ENCODE measurements around the gene OR6K3. TPM values are rescaled to one million over a fixed set of nuclear protein-coding genes. Genes with fewer than 3 reads are reported as not detected.

Gene OR6K3, protein sequence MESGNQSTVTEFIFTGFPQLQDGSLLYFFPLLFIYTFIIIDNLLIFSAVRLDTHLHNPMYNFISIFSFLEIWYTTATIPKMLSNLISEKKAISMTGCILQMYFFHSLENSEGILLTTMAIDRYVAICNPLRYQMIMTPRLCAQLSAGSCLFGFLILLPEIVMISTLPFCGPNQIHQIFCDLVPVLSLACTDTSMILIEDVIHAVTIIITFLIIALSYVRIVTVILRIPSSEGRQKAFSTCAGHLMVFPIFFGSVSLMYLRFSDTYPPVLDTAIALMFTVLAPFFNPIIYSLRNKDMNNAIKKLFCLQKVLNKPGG
- not detected in 2 replicates for total RNA-seq (2014; rRNA removed; shearing (Covaris generic))

DNA sequence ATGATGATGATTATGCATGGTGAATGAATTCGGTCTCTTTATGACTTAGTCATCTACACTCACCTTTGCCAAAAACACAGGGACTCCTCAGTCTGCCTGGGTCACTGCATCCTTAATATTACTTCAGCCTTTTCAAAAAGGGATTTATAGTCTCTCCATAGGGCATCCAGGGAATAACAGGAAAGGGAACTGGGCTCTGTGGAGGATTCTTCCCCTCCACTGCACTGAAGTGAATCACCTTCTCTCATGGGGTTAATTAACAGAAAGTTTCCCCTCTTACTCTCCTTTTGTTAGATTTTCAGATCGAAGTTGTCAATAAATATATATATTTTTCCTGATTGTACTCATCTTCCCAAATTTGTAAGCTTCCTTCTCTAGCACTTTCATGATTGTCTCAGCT, at the start of gene OR6K3:
Gene OR6K3 (minus strand): TSS at position 101 of the 400 bp plus-strand sequence. CDS start 2,605 bp downstream, outside the sequence.
- Histone ChIP-seq H3K4me3 (ENCODE audit: insufficient read depth, low read depth, low read length) (no peak within 1 kb of the TSS), H3K27me3 (ENCODE audit: control insufficient read depth, insufficient read depth, low read length) (no peaks in the 10 kb centered on the region), H3K36me3 (replicated peaks; ENCODE audit: control insufficient read depth, insufficient read depth, low read length) (no peaks in the 10 kb centered on the region)
- no peak for DNase-seq

DNA sequence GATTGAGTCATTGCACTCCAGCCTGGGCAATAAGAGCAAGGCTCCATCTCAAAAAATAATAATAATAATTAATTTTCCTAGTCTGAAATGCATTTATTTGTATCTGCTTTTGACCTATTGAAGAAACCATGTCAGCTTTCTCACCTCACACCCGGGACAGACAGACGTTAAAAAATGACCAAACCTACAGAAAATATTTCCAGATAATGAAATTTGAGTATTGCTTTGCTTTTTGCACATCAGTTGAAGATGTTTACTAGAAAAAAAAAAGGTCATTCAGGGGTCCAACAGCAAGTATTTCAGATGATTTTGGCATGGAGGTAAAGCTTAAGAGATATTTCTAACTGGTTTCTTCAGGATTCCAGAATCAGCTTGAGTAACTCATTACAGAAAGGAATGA, 33.9 kb upstream of the OR6K3 start, which contains the start of gene OR6K6:
Gene OR6K6 (plus strand): TSS at position 301 of the 400 bp plus-strand sequence. CDS start 168 bp downstream, outside the sequence.
- H3K4me3 ChIP-seq (ENCODE audit: insufficient read depth, low read depth, low read length): no peak within 1 kb of the TSS
- no peaks in the 10 kb centered on the region for H3K36me3 ChIP-seq (replicated peaks; ENCODE audit: control insufficient read depth, insufficient read depth, low read length)
- H3K27me3 ChIP-seq (ENCODE audit: control insufficient read depth, insufficient read depth, low read length): no peaks in the 10 kb centered on the region
- no peak for DNase-seq

DNA sequence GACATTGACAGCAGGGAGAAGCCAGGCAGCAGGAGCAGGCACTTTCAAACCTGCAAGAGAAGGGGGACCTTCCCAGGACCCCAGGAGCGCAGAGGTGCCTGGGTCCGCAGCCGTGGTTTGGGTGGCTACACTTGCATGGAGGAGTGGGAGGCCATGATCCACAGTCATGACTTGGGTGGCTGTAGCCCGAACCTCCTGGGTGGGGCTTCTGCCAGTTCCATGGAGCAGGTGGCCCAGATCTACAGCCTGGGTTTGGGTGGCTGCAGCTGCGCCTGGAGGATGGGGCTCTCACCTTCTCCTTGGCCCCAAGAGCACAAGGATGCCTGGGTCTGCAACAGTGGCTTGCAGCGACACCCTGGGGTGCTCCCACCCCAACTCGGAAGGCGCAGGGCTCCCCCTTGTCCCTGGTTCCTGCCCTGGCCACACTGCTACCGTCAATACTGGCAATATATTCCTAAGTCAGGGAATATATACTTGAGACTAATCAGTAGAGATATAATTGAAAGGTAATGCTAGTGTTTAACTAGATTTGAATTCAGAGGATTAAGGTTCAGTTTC, 31.7 kb upstream of the OR6K3 start:
- no peaks in the 10 kb centered on the region for H3K36me3 ChIP-seq (replicated peaks; ENCODE audit: control insufficient read depth, insufficient read depth, low read length)

DNA sequence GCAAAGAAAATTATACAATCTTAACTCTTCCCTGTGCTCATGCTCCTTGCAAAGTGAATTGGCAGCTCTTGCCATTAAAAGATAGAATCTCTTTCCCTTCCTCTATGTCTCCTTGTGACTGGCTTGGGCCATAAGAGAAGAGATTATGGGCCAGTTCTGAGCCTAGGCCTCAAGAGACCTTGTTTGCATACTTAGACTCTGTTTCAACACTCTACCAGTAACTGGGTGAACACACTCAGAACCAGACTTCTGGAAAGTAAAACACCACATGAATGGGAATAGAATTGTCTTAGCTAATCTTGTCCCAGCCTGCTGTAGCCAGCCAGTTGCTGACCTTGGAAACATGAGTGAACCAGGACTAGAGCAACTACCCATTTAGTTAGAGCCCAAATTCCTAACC, 15.3 kb upstream of the OR6K3 start:
- DNase-seq: no peak
- no peaks in the 10 kb centered on the region for H3K36me3 ChIP-seq (replicated peaks; ENCODE audit: control insufficient read depth, insufficient read depth, low read length)
- no peak overlapping the region for H3K4me3 ChIP-seq (ENCODE audit: insufficient read depth, low read depth, low read length)
- H3K27me3 ChIP-seq (ENCODE audit: control insufficient read depth, insufficient read depth, low read length): no peaks in the 10 kb centered on the region

More for the DNA sequence above, 31.7 kb upstream of the OR6K3 start:
- no peaks in the 10 kb centered on the region for H3K27me3 ChIP-seq (ENCODE audit: control insufficient read depth, insufficient read depth, low read length)
- no peak overlapping the region for H3K4me3 ChIP-seq (ENCODE audit: insufficient read depth, low read depth, low read length)
- no peak for DNase-seq

DNA sequence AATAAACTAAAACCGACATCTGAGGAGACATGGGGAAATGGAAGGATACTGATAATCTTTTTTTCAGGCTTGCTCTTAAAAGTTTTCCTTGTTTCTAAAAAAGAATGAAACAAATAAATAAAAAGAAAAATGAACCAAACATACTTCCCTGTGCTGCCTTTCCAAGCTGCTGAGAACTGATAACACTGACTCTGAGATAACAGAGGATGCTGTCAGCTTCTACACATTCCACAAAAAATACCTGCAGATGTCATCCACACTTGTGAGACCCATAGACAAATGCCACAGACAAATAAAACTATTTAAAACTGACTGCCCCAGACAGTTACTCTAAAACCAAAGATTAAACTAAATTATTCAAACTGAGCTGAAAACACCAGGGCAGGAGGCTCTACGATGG, 12.0 kb upstream of the OR6K3 start:
- DNase-seq: no peak
- H3K27me3 ChIP-seq (ENCODE audit: control insufficient read depth, insufficient read depth, low read length): no peaks in the 10 kb centered on the region
- no peaks in the 10 kb centered on the region for H3K36me3 ChIP-seq (replicated peaks; ENCODE audit: control insufficient read depth, insufficient read depth, low read length)
- no peak overlapping the region for H3K4me3 ChIP-seq (ENCODE audit: insufficient read depth, low read depth, low read length)

DNA sequence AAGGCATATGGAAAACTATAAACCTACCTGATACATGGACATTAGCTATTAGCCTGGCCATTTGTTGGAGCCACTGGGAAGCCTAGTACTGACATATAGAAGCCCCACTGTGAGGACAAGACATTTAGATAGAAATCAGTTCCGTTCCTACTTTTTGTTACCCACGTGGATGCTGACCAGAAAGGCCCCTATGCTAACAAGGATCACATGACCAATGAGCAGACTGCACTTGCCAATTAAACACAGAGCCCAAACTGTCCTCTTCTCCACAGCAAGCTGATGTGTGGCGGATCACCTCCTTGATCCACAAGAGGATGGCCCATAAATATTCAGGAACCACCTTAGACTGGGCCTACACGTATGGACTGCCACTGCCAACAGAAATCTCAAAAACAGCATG, 11.2 kb upstream of the OR6K3 start:
- DNase-seq: no peak
- Histone ChIP-seq H3K36me3 (replicated peaks; ENCODE audit: control insufficient read depth, insufficient read depth, low read length) (no peaks in the 10 kb centered on the region), H3K27me3 (ENCODE audit: control insufficient read depth, insufficient read depth, low read length) (no peaks in the 10 kb centered on the region), H3K4me3 (ENCODE audit: insufficient read depth, low read depth, low read length) (no peak overlapping the region)

DNA sequence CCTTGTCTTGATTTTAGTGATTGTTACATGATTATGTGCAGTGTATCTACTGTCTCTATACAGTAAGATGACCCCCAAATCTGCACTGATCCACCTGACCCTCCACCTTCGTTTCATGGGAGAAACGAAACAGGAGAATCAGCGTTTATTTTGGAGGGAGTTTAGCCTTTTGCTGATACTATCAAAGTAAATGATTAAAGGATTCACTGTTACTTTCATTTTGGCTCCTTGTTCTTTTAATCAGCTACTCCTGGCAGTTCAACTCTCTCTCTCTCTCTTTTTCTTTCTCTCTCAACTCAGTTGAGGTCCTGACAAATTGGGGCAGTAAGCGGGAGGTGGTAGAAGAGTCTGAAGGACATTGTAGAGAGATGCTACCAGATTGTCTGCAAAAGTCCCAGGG, 9.9 kb upstream of the OR6K3 start:
- Histone ChIP-seq H3K4me3 (ENCODE audit: insufficient read depth, low read depth, low read length) (no peak overlapping the region), H3K27me3 (ENCODE audit: control insufficient read depth, insufficient read depth, low read length) (no peaks in the 10 kb centered on the region), H3K36me3 (replicated peaks; ENCODE audit: control insufficient read depth, insufficient read depth, low read length) (no peaks in the 10 kb centered on the region)
- DNase-seq: no peak

DNA sequence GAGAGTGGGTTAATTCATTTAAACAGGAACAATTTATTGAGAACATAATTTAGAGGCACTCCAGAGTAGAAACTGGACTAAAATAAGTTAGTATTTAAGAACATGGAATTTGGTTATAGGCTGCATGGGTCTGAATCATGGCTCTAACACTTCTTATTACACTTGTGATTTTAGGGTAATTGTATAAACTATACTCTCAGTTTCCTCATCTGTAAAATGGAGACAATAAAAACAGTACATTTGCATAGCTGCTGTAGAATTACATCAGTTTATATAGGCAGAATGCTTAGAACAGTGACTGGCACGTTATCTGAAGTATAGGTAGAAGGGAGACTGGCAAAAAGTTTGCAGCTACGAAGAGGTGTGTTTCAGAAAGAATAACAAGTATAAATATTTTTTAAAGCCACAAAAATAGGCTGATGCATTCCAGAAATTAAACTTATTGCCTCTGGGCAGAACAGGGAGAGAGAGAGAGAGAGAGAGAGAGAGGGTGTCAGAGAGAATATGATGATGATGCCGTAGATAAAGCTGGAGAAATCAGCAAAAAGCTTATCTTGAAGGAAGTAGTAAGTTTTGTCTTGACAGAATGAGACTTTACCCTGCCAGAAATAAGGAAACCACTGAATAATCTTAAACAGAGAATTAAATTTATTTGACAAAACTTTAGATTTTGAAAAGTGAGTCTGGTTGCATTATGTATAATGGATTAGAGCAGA, 8.1 kb upstream of the OR6K3 start:
- Histone ChIP-seq H3K27me3 (ENCODE audit: control insufficient read depth, insufficient read depth, low read length) (no peaks in the 10 kb centered on the region), H3K36me3 (replicated peaks; ENCODE audit: control insufficient read depth, insufficient read depth, low read length) (no peaks in the 10 kb centered on the region), H3K4me3 (ENCODE audit: insufficient read depth, low read depth, low read length) (no peak overlapping the region)
- DNase-seq: no peak

DNA sequence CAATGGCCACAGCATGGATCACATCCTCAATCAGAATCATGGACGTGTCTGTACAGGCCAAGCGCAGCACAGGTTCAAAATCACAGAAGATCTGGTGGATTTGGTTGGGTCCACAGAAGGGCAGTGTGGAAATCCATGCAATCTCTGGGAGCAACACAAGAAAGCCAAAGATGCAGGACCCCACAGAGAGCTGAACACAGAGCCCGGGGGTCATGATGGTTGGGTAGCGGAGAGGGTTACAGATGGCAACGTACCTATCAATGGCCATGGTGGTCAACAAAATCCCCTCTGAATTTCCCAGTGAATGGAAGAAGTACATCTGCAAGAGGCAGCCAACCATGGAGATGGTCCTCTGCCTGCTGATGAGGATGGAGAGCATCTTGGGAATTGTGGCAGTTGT, 3.9 kb upstream of the OR6K3 start:
- Histone ChIP-seq H3K36me3 (replicated peaks; ENCODE audit: control insufficient read depth, insufficient read depth, low read length) (no peaks in the 10 kb centered on the region), H3K27me3 (ENCODE audit: control insufficient read depth, insufficient read depth, low read length) (no peaks in the 10 kb centered on the region), H3K4me3 (ENCODE audit: insufficient read depth, low read depth, low read length) (no peak overlapping the region)
- DNase-seq: no peak

DNA sequence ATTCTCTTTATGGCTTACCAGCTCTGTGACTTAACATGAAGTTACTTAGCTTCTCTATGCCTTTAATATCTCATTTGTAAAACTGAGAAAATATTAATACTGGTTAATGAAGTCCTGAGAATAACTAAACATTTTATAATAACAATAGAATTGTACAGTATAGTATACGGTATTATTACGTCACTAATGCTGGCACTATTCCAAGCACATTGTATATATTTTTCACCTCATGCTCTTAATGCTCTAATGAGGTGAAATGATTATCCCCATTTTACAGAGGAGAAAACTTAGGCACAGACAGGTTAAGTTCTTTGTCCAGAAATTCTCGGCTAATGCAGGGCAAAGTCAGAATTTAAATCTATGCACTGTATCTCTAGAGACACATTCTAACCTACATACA, 856 bp downstream of the OR6K3 start:
- Histone ChIP-seq H3K27me3 (ENCODE audit: control insufficient read depth, insufficient read depth, low read length) (no peaks in the 10 kb centered on the region), H3K4me3 (ENCODE audit: insufficient read depth, low read depth, low read length) (no peak overlapping the region), H3K36me3 (replicated peaks; ENCODE audit: control insufficient read depth, insufficient read depth, low read length) (no peaks in the 10 kb centered on the region)
- DNase-seq: no peak

DNA sequence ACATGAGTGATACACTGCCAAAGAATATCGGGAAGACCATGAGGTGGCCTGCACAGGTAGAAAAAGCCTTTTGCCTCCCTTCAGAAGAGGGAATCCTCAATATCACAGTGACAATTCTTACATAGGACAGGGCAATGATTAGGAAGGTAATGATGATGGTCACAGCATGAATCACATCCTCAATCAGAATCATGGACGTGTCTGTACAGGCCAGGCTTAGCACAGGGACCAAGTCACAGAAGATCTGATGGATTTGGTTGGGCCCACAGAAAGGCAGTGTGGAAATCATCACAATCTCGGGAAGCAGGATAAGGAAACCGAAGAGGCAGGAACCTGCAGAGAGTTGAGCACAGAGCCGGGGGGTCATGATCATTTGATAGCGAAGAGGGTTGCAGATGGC, 3.2 kb downstream of the OR6K3 start:
- H3K27me3 ChIP-seq (ENCODE audit: control insufficient read depth, insufficient read depth, low read length): no peaks in the 10 kb centered on the region
- no peak overlapping the region for H3K4me3 ChIP-seq (ENCODE audit: insufficient read depth, low read depth, low read length)
- no peaks in the 10 kb centered on the region for H3K36me3 ChIP-seq (replicated peaks; ENCODE audit: control insufficient read depth, insufficient read depth, low read length)
- no peak for DNase-seq

DNA sequence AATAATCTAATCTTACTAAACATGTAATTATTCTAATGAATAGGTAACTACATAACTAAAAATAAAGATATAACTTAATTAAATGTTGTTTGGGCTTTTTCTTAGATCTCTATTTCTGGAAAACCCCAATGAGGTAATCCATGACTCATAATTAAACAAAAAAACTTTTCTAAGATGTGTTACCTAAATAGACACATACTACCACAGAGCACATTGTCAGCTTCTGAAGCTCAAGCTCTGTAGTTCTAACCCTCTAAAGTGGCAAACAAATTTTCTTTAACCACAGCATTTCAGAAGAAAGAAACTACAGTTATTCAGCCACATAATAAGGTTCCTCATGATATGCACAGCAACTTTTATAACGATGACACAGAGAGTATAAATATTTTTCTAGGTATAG, 4.2 kb downstream of the OR6K3 start:
- Histone ChIP-seq H3K27me3 (ENCODE audit: control insufficient read depth, insufficient read depth, low read length) (no peaks in the 10 kb centered on the region; the same call in 1 of the 2 replicates), H3K4me3 (ENCODE audit: insufficient read depth, low read depth, low read length) (no peak overlapping the region), H3K36me3 (replicated peaks; ENCODE audit: control insufficient read depth, insufficient read depth, low read length) (no peaks in the 10 kb centered on the region)
- DNase-seq: no peak

DNA sequence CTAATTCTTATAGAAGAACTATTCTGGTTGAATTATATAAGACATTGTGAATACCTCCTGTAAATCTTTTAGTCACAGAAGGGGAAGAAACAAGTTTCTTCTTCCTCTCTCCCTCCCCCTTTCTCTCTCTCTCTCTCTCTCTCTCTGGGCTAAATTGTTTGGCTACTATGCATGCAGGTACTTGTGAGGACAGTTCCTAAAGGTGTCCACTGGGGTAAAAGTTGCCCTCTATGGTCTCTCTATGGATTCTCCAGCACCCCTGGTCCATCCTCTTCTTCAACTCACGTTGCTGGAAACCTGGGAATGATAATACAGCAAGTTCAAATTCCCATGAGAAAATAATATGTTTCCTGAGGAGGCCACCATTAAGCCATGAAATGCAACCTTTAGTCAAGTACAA, 5.8 kb downstream of the OR6K3 start:
- DNase-seq: no peak
- Histone ChIP-seq H3K27me3 (ENCODE audit: control insufficient read depth, insufficient read depth, low read length) (no peaks in the 10 kb centered on the region; the same call in 1 of the 2 replicates), H3K36me3 (replicated peaks; ENCODE audit: control insufficient read depth, insufficient read depth, low read length) (no peaks in the 10 kb centered on the region), H3K4me3 (ENCODE audit: insufficient read depth, low read depth, low read length) (no peak overlapping the region)

DNA sequence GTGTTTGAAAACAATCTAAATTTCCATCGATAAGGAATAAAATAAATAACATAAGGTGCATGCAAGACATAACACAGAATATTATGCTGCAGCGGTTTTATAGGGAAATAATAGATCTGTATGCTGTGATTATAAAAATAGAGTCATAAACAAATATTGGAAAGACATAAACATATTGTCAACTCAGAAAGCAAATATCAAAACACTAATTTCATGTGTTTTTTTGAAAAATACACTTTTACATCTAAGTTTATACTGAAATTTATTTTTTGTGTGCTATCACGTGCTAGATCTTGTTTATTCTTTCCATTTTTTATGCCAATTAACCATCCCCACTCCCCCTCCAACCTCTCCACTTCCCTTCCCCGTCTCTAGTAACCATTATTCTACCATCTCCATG, 9.4 kb downstream of the OR6K3 start:
- no peaks in the 10 kb centered on the region for H3K36me3 ChIP-seq (replicated peaks; ENCODE audit: control insufficient read depth, insufficient read depth, low read length)
- H3K27me3 ChIP-seq (ENCODE audit: control insufficient read depth, insufficient read depth, low read length): no peaks in the 10 kb centered on the region; the same call in 1 of the 2 replicates
- H3K4me3 ChIP-seq (ENCODE audit: insufficient read depth, low read depth, low read length): no peak overlapping the region
- DNase-seq: no peak

DNA sequence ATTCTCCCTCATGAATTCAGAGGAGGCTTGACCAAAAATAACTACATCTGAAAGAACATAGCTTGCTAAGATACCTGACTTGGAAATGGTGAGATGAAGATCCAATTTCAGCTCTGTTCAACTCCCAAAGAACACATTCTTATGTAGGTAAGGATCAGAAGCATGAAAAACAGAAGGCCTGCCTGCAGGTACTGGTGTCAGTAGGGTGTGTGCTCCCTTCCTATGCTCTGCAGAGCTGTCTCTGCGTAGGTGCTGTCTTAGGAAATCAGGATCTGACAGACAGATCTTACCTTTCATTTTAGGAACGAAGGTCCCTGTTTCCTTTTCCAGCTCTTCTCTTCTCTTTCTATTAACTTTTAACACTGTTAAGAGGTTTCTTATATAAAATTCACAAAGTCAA, 14.4 kb downstream of the OR6K3 start:
- Histone ChIP-seq H3K27me3 (ENCODE audit: control insufficient read depth, insufficient read depth, low read length) (no peaks in the 10 kb centered on the region), H3K4me3 (ENCODE audit: insufficient read depth, low read depth, low read length) (no peak overlapping the region), H3K36me3 (replicated peaks; ENCODE audit: control insufficient read depth, insufficient read depth, low read length) (no peaks in the 10 kb centered on the region)
- no peak for DNase-seq

Measured in H7 (cell line).